ENCODE results near the gene OSBPL10.

OSBPL10 gene

GRCh38 chr3:31688984-31689383, 292.1 kb downstream of the OSBPL10 start:
- TF ChIP-seq CTCF (IDR thresholded peaks at IDR 0.05; ENCODE audit: low read length, missing control alignments): no peak
- no peak for DNase-seq (ENCODE audit: low read depth)
- no peak overlapping the region for H3K4me3 ChIP-seq (replicated peaks; ENCODE audit: low read depth, low read length)

GRCh38 chr3:31687020-31687802, 293.9 kb downstream of the OSBPL10 start:
- H3K4me3 ChIP-seq (replicated peaks; ENCODE audit: low read depth, low read length): no peak overlapping the region
- DNase-seq (ENCODE audit: low read depth): no peak
- no peak for TF ChIP-seq CTCF (IDR thresholded peaks at IDR 0.05; ENCODE audit: low read length, missing control alignments)

- no peak for TF ChIP-seq CTCF (IDR thresholded peaks at IDR 0.05; ENCODE audit: low read length, missing control alignments)
- H3K4me3 ChIP-seq (replicated peaks; ENCODE audit: low read depth, low read length): no peak overlapping the region
- DNase-seq (ENCODE audit: low read depth): peak; percentile 14
These were observed 300.8 kb downstream of the OSBPL10 start for GRCh38 chr3:31680072-31680870.

GRCh38 chr3:31676556-31676955, 304.5 kb downstream of the OSBPL10 start:
- DNase-seq (ENCODE audit: low read depth): no peak
- no peak overlapping the region for H3K4me3 ChIP-seq (replicated peaks; ENCODE audit: low read depth, low read length)
- TF ChIP-seq CTCF (IDR thresholded peaks at IDR 0.05; ENCODE audit: low read length, missing control alignments): no peak

GRCh38 chr3:31673950-31674349, 307.1 kb downstream of the OSBPL10 start:
- DNase-seq (ENCODE audit: low read depth): no peak
- TF ChIP-seq CTCF (IDR thresholded peaks at IDR 0.05; ENCODE audit: low read length, missing control alignments): no peak
- no peak overlapping the region for H3K4me3 ChIP-seq (replicated peaks; ENCODE audit: low read depth, low read length)

- no peak overlapping the region for H3K4me3 ChIP-seq (replicated peaks; ENCODE audit: low read depth, low read length)
- peak; percentile 15 for DNase-seq (ENCODE audit: low read depth)
- TF ChIP-seq CTCF (IDR thresholded peaks at IDR 0.05; ENCODE audit: low read length, missing control alignments): no peak
These were observed 309.1 kb downstream of the OSBPL10 start for GRCh38 chr3:31671976-31672375.
